ENCODE measurements around the gene LIAS.
"Not testable (repeated sequence)": the region's sequence is repeated elsewhere in the genome, so short reads cannot be mapped to it uniquely, and the experiment has no call there.

The LIAS gene

GRCh38 chr4:39502019-39502663 lies 43.3 kb downstream of the LIAS start:
- DNase-seq, result no peak

GRCh38 chr4:39502664-39503035 lies 43.8 kb downstream of the LIAS start:
- DNase-seq, result not testable (repeated sequence)

GRCh38 chr4:39504538-39504937 lies 45.7 kb downstream of the LIAS start:
- DNase-seq, result no peak

- no peak for DNase-seq
Measured at GRCh38 chr4:39505581-39505980, 46.7 kb downstream of the LIAS start.

- no peak for DNase-seq
Measured at GRCh38 chr4:39510348-39510929, 51.6 kb downstream of the LIAS start.

GRCh38 chr4:39514266-39514665 lies 55.4 kb downstream of the LIAS start:
- not testable (repeated sequence) for DNase-seq

- DNase-seq, result no peak
Measured at GRCh38 chr4:39514888-39515401, 56.1 kb downstream of the LIAS start.

GRCh38 chr4:39515669-39516401 lies 57.0 kb downstream of the LIAS start:
- not testable (repeated sequence) for DNase-seq

- no peak for DNase-seq
Measured at GRCh38 chr4:39516407-39516966, 57.6 kb downstream of the LIAS start.

- no peak for DNase-seq
Measured at GRCh38 chr4:39518484-39518883, 59.6 kb downstream of the LIAS start.

- DNase-seq, result no peak
Measured at GRCh38 chr4:39521253-39521919, 62.5 kb downstream of the LIAS start.

GRCh38 chr4:39522068-39522467 lies 63.2 kb downstream of the LIAS start:
- no peak for DNase-seq

GRCh38 chr4:39524161-39524957 lies 65.5 kb downstream of the LIAS start:
- DNase-seq, result no peak

GRCh38 chr4:39525822-39526690 lies 67.2 kb downstream of the LIAS start:
- DNase-seq, result peak in 1 of 3 donors; percentile 1

GRCh38 chr4:39526765-39527295 lies 68.0 kb downstream of the LIAS start:
- DNase-seq, result peak in 1 of 3 donors; percentile 21

- DNase-seq, result peak; percentile 96 to 98 (median 98)
Measured at GRCh38 chr4:39527296-39528060, 68.6 kb downstream of the LIAS start, which contains the start of gene UGDH. TSS of gene UGDH (minus strand) at chr4:39527439. CDS start at chr4:39521512, 5,927 bp downstream.

- DNase-seq, result peak in 1 of 3 donors; percentile 88
Measured at GRCh38 chr4:39528061-39528465, 69.2 kb downstream of the LIAS start.
